Endothelial cell of umbilical vein (primary cell): Measurements from ENCODE around the gene ARNT2. TPM values are rescaled to one million over a fixed set of nuclear protein-coding genes. Genes with fewer than 3 reads are reported as not detected.

Experiments used
- BruUV-seq: library from RNA; stranded (reverse); fragments of 400-500 nt; replicated peaks from 2 replicates; lab custom pipeline; 2021; lab: Mats Ljungman, UMichigan
- CTCF ChIA-PET: fragments of 300-600, 350-600 bp; sonication (Branson Sonifier 250); formaldehyde crosslinking; loops from one replicate; lab custom pipeline; 2021; ENCODE audit warnings: antibody characterized with exemption, inconsistent platforms; lab: Charles Lee
- POLR2A ChIA-PET: fragments of 300-600, 350-600 bp; sonication (Branson Sonifier 250); formaldehyde crosslinking; loops from one replicate; lab custom pipeline; 2021; ENCODE audit warnings: antibody characterized with exemption, inconsistent platforms; lab: Charles Lee
- DNase-seq: peaks from one replicate; pipeline ENCODE4 v3.0.0-alpha.2; 2011; ENCODE audit warnings: low read depth, low spot score
- FAIRE-seq: peaks from 2 replicates; lab custom pipeline; 2011; peaks lifted over from hg19 to GRCh38; lab: Jason Lieb, UNC
- H2AFZ ChIP-seq: 2 replicates; pipeline ENCODE4 v1.6.0; 2012; ENCODE audit warnings: low read depth, low read length, control low read depth, inconsistent platforms
- H3K27ac ChIP-seq: 2 replicates; pipeline ENCODE4 v1.5.1; 2011; ENCODE audit warnings: low read depth, mild to moderate bottlenecking, control low read depth, low read length, moderate library complexity; ENCODE audit not compliant: insufficient read depth
- H3K27me3 ChIP-seq, 2 experiments: 2 replicates each; pipeline versions ENCODE4 v1.6.0 to v1.6.1; 2011; ENCODE audit warnings: low read length in 2 of 2, mixed read lengths in 1 of 2; ENCODE audit not compliant: control insufficient read depth in 2 of 2, insufficient read depth in 2 of 2
- H3K36me3 ChIP-seq, 2 experiments: 2 replicates in 1 of 2; 3 replicates in 1 of 2; pipeline ENCODE4 v1.5.1; 2011; ENCODE audit warnings: low read length in 2 of 2, mild to moderate bottlenecking in 1 of 2, moderate library complexity in 1 of 2; ENCODE audit not compliant: control insufficient read depth in 2 of 2, insufficient read depth in 2 of 2; ENCODE audit errors: extremely low read depth in 1 of 2
- H3K4me1 ChIP-seq: 3 replicates; pipeline ENCODE4 v1.5.1; 2011; ENCODE audit warnings: mild to moderate bottlenecking, low read length; ENCODE audit not compliant: control insufficient read depth, insufficient read depth; ENCODE audit errors: extremely low read depth
- H3K4me2 ChIP-seq: 2 replicates; pipeline ENCODE4 v1.6.1; 2011; ENCODE audit warnings: low read length, control low read depth, mixed read lengths; ENCODE audit not compliant: insufficient read depth
- H3K4me3 ChIP-seq, 3 experiments: fragments of 200-600 bp in 1 of 3; sonication (generic), shearing (Covaris generic) in 1 of 3; replicated peaks in 1 of 3; 2 replicates each; pipeline ENCODE4 v1.5.1; 2011 to 2016; ENCODE audit warnings: control low read depth in 3 of 3, low read length in 3 of 3, mild to moderate bottlenecking in 2 of 3, inconsistent platforms in 1 of 3, low read depth in 1 of 3, moderate library complexity in 1 of 3; ENCODE audit not compliant: insufficient read depth in 1 of 3
- H3K79me2 ChIP-seq: 2 replicates; pipeline ENCODE4 v1.6.0; 2012; ENCODE audit warnings: low read length, inconsistent platforms; ENCODE audit not compliant: control insufficient read depth, insufficient read depth
- H3K9ac ChIP-seq: replicated peaks from 2 replicates; pipeline ENCODE3; 2011; ENCODE audit warnings: low read length, control low read depth; ENCODE audit not compliant: insufficient read depth; ENCODE audit errors: extremely low read depth
- H3K9me1 ChIP-seq: replicated peaks from 3 replicates; pipeline ENCODE4 v1.6.0; 2011; ENCODE audit warnings: mild to moderate bottlenecking, low read length; ENCODE audit not compliant: control insufficient read depth, insufficient read depth; ENCODE audit errors: extremely low read depth
- H3K9me3 ChIP-seq: replicated peaks from 2 replicates; pipeline ENCODE4 v1.5.1; 2012; ENCODE audit warnings: low read length, inconsistent platforms; ENCODE audit not compliant: control insufficient read depth, insufficient read depth
- H4K20me1 ChIP-seq: replicated peaks from 2 replicates; pipeline ENCODE3; 2011; ENCODE audit warnings: mild to moderate bottlenecking, low read length; ENCODE audit not compliant: control insufficient read depth, insufficient read depth; ENCODE audit errors: extremely low read depth
- EZH2 ChIP-seq: IDR thresholded peaks from 2 replicates; pipeline ENCODE4 v1.6.1; 2012; ENCODE audit warnings: borderline replicate concordance, low read depth, mild to moderate bottlenecking, moderate library complexity, low read length, inconsistent platforms; ENCODE audit not compliant: severe bottlenecking
- FOS ChIP-seq: IDR thresholded peaks from 2 replicates; pipeline ENCODE4 v1.6.1; 2011; ENCODE audit warnings: mild to moderate bottlenecking, low read length, moderate library complexity, borderline replicate concordance; ENCODE audit not compliant: insufficient read depth
- GATA2 ChIP-seq: IDR thresholded peaks from 2 replicates; pipeline ENCODE4 v1.7.0; 2011; ENCODE audit warnings: low read depth, mild to moderate bottlenecking, moderate library complexity, mixed read lengths, low read length; ENCODE audit not compliant: insufficient read length, insufficient read depth
- JUN ChIP-seq: IDR thresholded peaks from 2 replicates; pipeline ENCODE4 v1.6.1; 2011; ENCODE audit warnings: borderline replicate concordance, low read depth; ENCODE audit not compliant: insufficient read length, insufficient read depth
- MYC ChIP-seq: IDR thresholded peaks from one replicate; pipeline ENCODE4 v1.6.1; 2011; ENCODE audit warnings: mild to moderate bottlenecking, low read depth, low read length
- POLR2A ChIP-seq: IDR thresholded peaks from 2 replicates; pipeline ENCODE4 v1.6.1; 2012; ENCODE audit warnings: low read depth, mild to moderate bottlenecking, control low read depth, low read length
- POLR2AphosphoS5 ChIP-seq: IDR thresholded peaks from 2 replicates; pipeline ENCODE4 v1.6.1; 2012; ENCODE audit warnings: low read depth, mild to moderate bottlenecking, control low read depth, low read length, moderate library complexity; ENCODE audit not compliant: insufficient read depth
- dilution Hi-C: fragments of 300-500 bp; cut with MboI; formaldehyde crosslinking; loops from one replicate; pipeline ENCODE4 v1.15.0; 2019; ENCODE audit warnings: low sequenced_read_pairs; ENCODE audit not compliant: extremely low pct_ligation_motif_present
- intact Hi-C: fragments of 100-400 bp; cut with micrococcal nuclease; formaldehyde crosslinking; loops from one replicate; pipeline ENCODE4 v1.10.0; 2022
- polyA plus RNA-seq, 4 experiments: library from polyadenylated mRNA; depleted of rRNA in 3 of 4; stranded (reverse) in 3 of 4; unstranded in 1 of 4; fragments of >200 nt; gene quantifications; 2 replicates each; pipeline versions ENCODE4 v1.2.1 to v1.2.3, GENCODE V29; 2011 to 2012; ENCODE audit warnings: missing spikeins in 1 of 4
- total RNA-seq: library from RNA; stranded (reverse); gene quantifications from 2 replicates; pipeline ENCODE4 v1.2.3, GENCODE V29; 2021
- TF ChIP-seq, protein P1 (sequence below), 2 donors: IDR thresholded peaks; 1 replicate in 1 of 2; 2 replicates in 1 of 2; pipeline ENCODE4 v1.5.1; 2011; ENCODE audit warnings: low read length in 2 of 2, mild to moderate bottlenecking in 2 of 2, moderate library complexity in 2 of 2, control low read depth in 1 of 2, inconsistent platforms in 1 of 2, low read depth in 1 of 2; ENCODE audit not compliant: insufficient read depth in 1 of 2; ENCODE audit errors: extremely low read depth in 1 of 2
- TF ChIP-seq, protein P2 (sequence below): IDR thresholded peaks from 2 replicates; pipeline ENCODE4 v1.6.1; 2011; ENCODE audit not compliant: insufficient read depth, insufficient read length

The ARNT2 gene
- total and polyA plus RNA-seq, 2 donors (not counting 3 experiments of a cell fraction or from before 2014, with no cell fraction given) = 0.03 to 0.20 TPM

DNA sequence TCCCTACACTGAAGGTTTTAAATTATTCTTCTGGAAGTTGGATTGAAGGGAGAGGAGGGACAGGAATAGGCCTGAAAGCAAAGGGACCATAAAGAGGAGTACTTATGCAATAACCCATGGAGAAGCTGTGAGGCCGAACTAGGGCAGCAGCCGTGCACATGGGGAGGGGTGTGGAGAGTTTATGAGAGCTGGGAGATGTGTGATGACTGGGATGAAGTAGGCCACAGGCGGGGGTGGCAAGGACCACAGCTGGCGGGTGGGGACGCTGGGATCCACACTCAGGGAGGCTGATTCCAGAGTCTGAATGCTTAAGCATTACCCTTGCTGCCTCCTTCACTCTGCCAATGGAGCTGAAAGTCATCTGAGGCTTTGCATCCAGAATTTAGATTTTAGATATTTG lies 123.8 kb downstream of the ARNT2 start:
- intact Hi-C loops (no loop called here), dilution Hi-C loops (no loop called here)
- no TSS peak for BruUV-seq
- DNase-seq = no peak
- ChIA-PET POLR2A (no interaction called here), CTCF (no interaction called here)
- H3K27ac ChIP-seq = no peak overlapping the region
- no peak overlapping the region for H3K4me2 ChIP-seq
- no peaks in the 10 kb centered on the region for H4K20me1 ChIP-seq
- no peak for FAIRE-seq
- no peak overlapping the region for H3K9ac ChIP-seq
- H3K36me3 ChIP-seq = no peaks in the 10 kb centered on the region
- H3K9me1 ChIP-seq = no peaks in the 10 kb centered on the region
- H3K9me3 ChIP-seq = no peaks in the 10 kb centered on the region
- H3K27me3 ChIP-seq = peaks cover 0 to 6% of the 10 kb centered on the region in 2 experiments
- no peak overlapping the region for H3K4me3 ChIP-seq
- no peak overlapping the region for H2AFZ ChIP-seq
- no peaks in the 10 kb centered on the region for H3K4me1 ChIP-seq
- no peaks in the 10 kb centered on the region for H3K79me2 ChIP-seq
- TF ChIP-seq POLR2AphosphoS5 = no peak
- no peak for TF ChIP-seq MYC
- no peak for TF ChIP-seq EZH2
- no peak for TF ChIP-seq JUN
- no peak for TF ChIP-seq GATA2
- TF ChIP-seq POLR2A = no peak
- no peak for TF ChIP-seq FOS
- TF ChIP-seq, protein P1, sequence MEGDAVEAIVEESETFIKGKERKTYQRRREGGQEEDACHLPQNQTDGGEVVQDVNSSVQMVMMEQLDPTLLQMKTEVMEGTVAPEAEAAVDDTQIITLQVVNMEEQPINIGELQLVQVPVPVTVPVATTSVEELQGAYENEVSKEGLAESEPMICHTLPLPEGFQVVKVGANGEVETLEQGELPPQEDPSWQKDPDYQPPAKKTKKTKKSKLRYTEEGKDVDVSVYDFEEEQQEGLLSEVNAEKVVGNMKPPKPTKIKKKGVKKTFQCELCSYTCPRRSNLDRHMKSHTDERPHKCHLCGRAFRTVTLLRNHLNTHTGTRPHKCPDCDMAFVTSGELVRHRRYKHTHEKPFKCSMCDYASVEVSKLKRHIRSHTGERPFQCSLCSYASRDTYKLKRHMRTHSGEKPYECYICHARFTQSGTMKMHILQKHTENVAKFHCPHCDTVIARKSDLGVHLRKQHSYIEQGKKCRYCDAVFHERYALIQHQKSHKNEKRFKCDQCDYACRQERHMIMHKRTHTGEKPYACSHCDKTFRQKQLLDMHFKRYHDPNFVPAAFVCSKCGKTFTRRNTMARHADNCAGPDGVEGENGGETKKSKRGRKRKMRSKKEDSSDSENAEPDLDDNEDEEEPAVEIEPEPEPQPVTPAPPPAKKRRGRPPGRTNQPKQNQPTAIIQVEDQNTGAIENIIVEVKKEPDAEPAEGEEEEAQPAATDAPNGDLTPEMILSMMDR (IDR thresholded peaks at IDR 0.05; ENCODE audit: extremely low read depth in 1 of 2, insufficient read depth in 1 of 2, low read depth in 1 of 2, low read length in 2 of 2) = no peak
- TF ChIP-seq, protein P2, sequence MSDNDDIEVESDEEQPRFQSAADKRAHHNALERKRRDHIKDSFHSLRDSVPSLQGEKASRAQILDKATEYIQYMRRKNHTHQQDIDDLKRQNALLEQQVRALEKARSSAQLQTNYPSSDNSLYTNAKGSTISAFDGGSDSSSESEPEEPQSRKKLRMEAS = no peak
